Measurements from ENCODE around the gene HDAC5.

DNA sequence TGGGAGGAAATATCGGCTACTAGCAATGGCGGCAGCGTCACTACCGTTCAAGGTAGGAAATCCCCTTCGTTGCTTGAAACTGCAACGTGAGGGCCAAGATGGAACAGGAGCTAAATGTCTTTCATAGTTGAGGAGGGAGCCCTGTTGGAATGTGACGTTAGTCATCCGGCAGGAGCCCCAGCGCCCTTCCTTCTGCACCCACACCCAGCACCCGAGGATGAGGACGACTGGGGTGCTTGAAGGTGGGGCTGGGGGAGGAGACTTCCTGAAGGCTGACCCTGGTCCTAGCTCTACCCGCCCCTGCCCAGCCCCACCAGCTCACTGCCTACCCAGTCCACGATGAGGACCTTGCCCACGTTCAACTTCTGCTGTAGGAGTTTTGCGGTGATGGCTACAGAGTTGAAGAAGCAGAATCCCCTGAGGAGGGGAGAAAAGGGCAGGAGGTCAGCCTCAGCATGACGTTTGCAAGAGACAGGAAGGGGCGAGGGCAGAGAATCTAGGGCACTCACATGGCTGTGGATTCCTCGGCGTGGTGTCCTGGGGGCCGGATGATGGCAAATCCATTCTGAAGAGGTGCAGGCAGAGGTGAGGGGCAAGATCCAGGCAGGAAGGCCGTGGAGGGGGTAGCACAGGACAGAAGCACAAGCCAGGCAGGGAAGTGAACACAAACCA, 41.0 kb downstream of the HDAC5 start:
- TF ChIP-seq, protein P1, sequence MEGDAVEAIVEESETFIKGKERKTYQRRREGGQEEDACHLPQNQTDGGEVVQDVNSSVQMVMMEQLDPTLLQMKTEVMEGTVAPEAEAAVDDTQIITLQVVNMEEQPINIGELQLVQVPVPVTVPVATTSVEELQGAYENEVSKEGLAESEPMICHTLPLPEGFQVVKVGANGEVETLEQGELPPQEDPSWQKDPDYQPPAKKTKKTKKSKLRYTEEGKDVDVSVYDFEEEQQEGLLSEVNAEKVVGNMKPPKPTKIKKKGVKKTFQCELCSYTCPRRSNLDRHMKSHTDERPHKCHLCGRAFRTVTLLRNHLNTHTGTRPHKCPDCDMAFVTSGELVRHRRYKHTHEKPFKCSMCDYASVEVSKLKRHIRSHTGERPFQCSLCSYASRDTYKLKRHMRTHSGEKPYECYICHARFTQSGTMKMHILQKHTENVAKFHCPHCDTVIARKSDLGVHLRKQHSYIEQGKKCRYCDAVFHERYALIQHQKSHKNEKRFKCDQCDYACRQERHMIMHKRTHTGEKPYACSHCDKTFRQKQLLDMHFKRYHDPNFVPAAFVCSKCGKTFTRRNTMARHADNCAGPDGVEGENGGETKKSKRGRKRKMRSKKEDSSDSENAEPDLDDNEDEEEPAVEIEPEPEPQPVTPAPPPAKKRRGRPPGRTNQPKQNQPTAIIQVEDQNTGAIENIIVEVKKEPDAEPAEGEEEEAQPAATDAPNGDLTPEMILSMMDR (IDR thresholded peaks at IDR 0.05; ENCODE audit: low read depth, low read length), result no peak
- no peak for TF ChIP-seq EZH2phosphoT487 (IDR thresholded peaks at IDR 0.05; ENCODE audit: low read depth)

Measured in OCI-LY3 (cell line).